ENCODE data around the gene CAP2. TPM values are rescaled to one million over a fixed set of nuclear protein-coding genes. Genes with fewer than 3 reads are reported as not detected.

The CAP2 gene
- total RNA-seq, 1 donor from 2014 or later = not detected

GRCh38 chr6:17497535-17498095 lies 104.2 kb downstream of the CAP2 start:
- intact Hi-C loops (cut with micrococcal nuclease) = no loop called here

GRCh38 chr6:17501442-17501841 lies 108.0 kb downstream of the CAP2 start:
- H3K27ac Mint-ChIP-seq = no peak overlapping the region
- peaks cover 3% of the 10 kb centered on the region for H3K27me3 Mint-ChIP-seq
- H3K36me3 Mint-ChIP-seq (ENCODE audit: low read depth) = no peaks in the 10 kb centered on the region
- H3K4me1 Mint-ChIP-seq = no peaks in the 10 kb centered on the region
- intact Hi-C loops (cut with micrococcal nuclease) = no loop called here
- H3K9me3 Mint-ChIP-seq = no peaks in the 10 kb centered on the region
- no peak overlapping the region for H3K4me3 Mint-ChIP-seq
- DNase-seq = no peak

More at GRCh38 chr6:17497535-17498095, 104.2 kb downstream of the CAP2 start:
- no peaks in the 10 kb centered on the region for H3K36me3 Mint-ChIP-seq (ENCODE audit: low read depth)
- DNase-seq = no peak
- H3K27me3 Mint-ChIP-seq = peaks cover 6% of the 10 kb centered on the region
- no peaks in the 10 kb centered on the region for H3K9me3 Mint-ChIP-seq
- H3K4me1 Mint-ChIP-seq = no peaks in the 10 kb centered on the region
- no peak overlapping the region for H3K4me3 Mint-ChIP-seq
- H3K27ac Mint-ChIP-seq = no peak overlapping the region

- Mint-ChIP-seq H3K4me3 (no peak overlapping the region), H3K27me3 (peaks cover 3% of the 10 kb centered on the region), H3K27ac (no peak overlapping the region), H3K4me1 (no peaks in the 10 kb centered on the region), H3K36me3 (ENCODE audit: low read depth) (no peaks in the 10 kb centered on the region), H3K9me3 (no peaks in the 10 kb centered on the region)
- DNase-seq = no peak
- intact Hi-C loops (cut with micrococcal nuclease) = no loop called here
Measured at GRCh38 chr6:17501982-17502704, 108.7 kb downstream of the CAP2 start.

- DNase-seq = no peak
- Mint-ChIP-seq H3K4me1 (no peaks in the 10 kb centered on the region), H3K27ac (no peak overlapping the region), H3K27me3 (no peaks in the 10 kb centered on the region), H3K9me3 (no peaks in the 10 kb centered on the region), H3K4me3 (no peak overlapping the region), H3K36me3 (ENCODE audit: low read depth) (no peaks in the 10 kb centered on the region)
- intact Hi-C loops (cut with micrococcal nuclease) = no loop called here
Measured at GRCh38 chr6:17503051-17503450, 109.7 kb downstream of the CAP2 start.

GRCh38 chr6:17504005-17504404 lies 110.6 kb downstream of the CAP2 start:
- DNase-seq = no peak
- H3K27me3 Mint-ChIP-seq = no peaks in the 10 kb centered on the region
- no peak overlapping the region for H3K4me3 Mint-ChIP-seq
- intact Hi-C loops (cut with micrococcal nuclease) = no loop called here
- H3K27ac Mint-ChIP-seq = no peak overlapping the region
- no peaks in the 10 kb centered on the region for H3K9me3 Mint-ChIP-seq
- no peaks in the 10 kb centered on the region for H3K4me1 Mint-ChIP-seq
- no peaks in the 10 kb centered on the region for H3K36me3 Mint-ChIP-seq (ENCODE audit: low read depth)

GRCh38 chr6:17505062-17505476 lies 111.7 kb downstream of the CAP2 start:
- no peaks in the 10 kb centered on the region for H3K27me3 Mint-ChIP-seq
- H3K9me3 Mint-ChIP-seq = no peaks in the 10 kb centered on the region
- H3K27ac Mint-ChIP-seq = no peak overlapping the region
- intact Hi-C loops (cut with micrococcal nuclease) = no loop called here
- H3K36me3 Mint-ChIP-seq (ENCODE audit: low read depth) = no peaks in the 10 kb centered on the region
- no peaks in the 10 kb centered on the region for H3K4me1 Mint-ChIP-seq
- no peak for DNase-seq
- H3K4me3 Mint-ChIP-seq = no peak overlapping the region

GRCh38 chr6:17505767-17506280 lies 112.4 kb downstream of the CAP2 start:
- H3K36me3 Mint-ChIP-seq (ENCODE audit: low read depth) = no peaks in the 10 kb centered on the region

GRCh38 chr6:17506531-17506930 lies 113.1 kb downstream of the CAP2 start:
- DNase-seq = no peak
- no peak overlapping the region for H3K27ac Mint-ChIP-seq
- no peaks in the 10 kb centered on the region for H3K36me3 Mint-ChIP-seq (ENCODE audit: low read depth)
- no peak overlapping the region for H3K4me3 Mint-ChIP-seq
- intact Hi-C loops (cut with micrococcal nuclease) = no loop called here
- no peaks in the 10 kb centered on the region for H3K4me1 Mint-ChIP-seq
- no peaks in the 10 kb centered on the region for H3K9me3 Mint-ChIP-seq
- H3K27me3 Mint-ChIP-seq = no peaks in the 10 kb centered on the region

More at GRCh38 chr6:17505767-17506280, 112.4 kb downstream of the CAP2 start:
- no peaks in the 10 kb centered on the region for H3K27me3 Mint-ChIP-seq
- no peak for DNase-seq
- no peaks in the 10 kb centered on the region for H3K4me1 Mint-ChIP-seq
- intact Hi-C loops (cut with micrococcal nuclease) = no loop called here
- H3K9me3 Mint-ChIP-seq = no peaks in the 10 kb centered on the region
- no peak overlapping the region for H3K4me3 Mint-ChIP-seq
- no peak overlapping the region for H3K27ac Mint-ChIP-seq

- DNase-seq = no peak
- intact Hi-C loops (cut with micrococcal nuclease) = no loop called here
- Mint-ChIP-seq H3K4me1 (no peaks in the 10 kb centered on the region), H3K27me3 (no peaks in the 10 kb centered on the region), H3K9me3 (no peaks in the 10 kb centered on the region), H3K4me3 (no peak overlapping the region), H3K36me3 (ENCODE audit: low read depth) (no peaks in the 10 kb centered on the region), H3K27ac (no peak overlapping the region)
Measured at GRCh38 chr6:17506962-17507361, 113.6 kb downstream of the CAP2 start.

GRCh38 chr6:17511084-17511483 lies 117.7 kb downstream of the CAP2 start:
- intact Hi-C loops (cut with micrococcal nuclease) = no loop called here
- no peak overlapping the region for H3K4me3 Mint-ChIP-seq
- no peaks in the 10 kb centered on the region for H3K36me3 Mint-ChIP-seq (ENCODE audit: low read depth)
- H3K9me3 Mint-ChIP-seq = no peaks in the 10 kb centered on the region
- no peak for DNase-seq
- no peaks in the 10 kb centered on the region for H3K4me1 Mint-ChIP-seq
- H3K27ac Mint-ChIP-seq = no peak overlapping the region
- peaks cover 3% of the 10 kb centered on the region for H3K27me3 Mint-ChIP-seq

- Mint-ChIP-seq H3K4me1 (no peaks in the 10 kb centered on the region), H3K9me3 (no peaks in the 10 kb centered on the region), H3K4me3 (no peak overlapping the region), H3K27me3 (peaks cover 3% of the 10 kb centered on the region), H3K36me3 (ENCODE audit: low read depth) (no peaks in the 10 kb centered on the region), H3K27ac (no peak overlapping the region)
- DNase-seq = no peak
- intact Hi-C loops (cut with micrococcal nuclease) = no loop called here
Measured at GRCh38 chr6:17511580-17511979, 118.2 kb downstream of the CAP2 start.

GRCh38 chr6:17519120-17519519 lies 125.7 kb downstream of the CAP2 start:
- intact Hi-C loops (cut with micrococcal nuclease) = no loop called here
- Mint-ChIP-seq H3K4me3 (no peak overlapping the region), H3K4me1 (no peaks in the 10 kb centered on the region), H3K36me3 (ENCODE audit: low read depth) (no peaks in the 10 kb centered on the region), H3K9me3 (no peaks in the 10 kb centered on the region), H3K27ac (no peak overlapping the region), H3K27me3 (no peaks in the 10 kb centered on the region)
- DNase-seq = no peak

GRCh38 chr6:17525637-17526036 lies 132.2 kb downstream of the CAP2 start:
- H3K27ac Mint-ChIP-seq = no peak overlapping the region
- H3K36me3 Mint-ChIP-seq (ENCODE audit: low read depth) = no peaks in the 10 kb centered on the region
- no peak for DNase-seq
- no peaks in the 10 kb centered on the region for H3K4me1 Mint-ChIP-seq
- intact Hi-C loops (cut with micrococcal nuclease) = no loop called here
- peaks cover 2% of the 10 kb centered on the region for H3K27me3 Mint-ChIP-seq
- H3K4me3 Mint-ChIP-seq = no peak overlapping the region
- no peaks in the 10 kb centered on the region for H3K9me3 Mint-ChIP-seq

GRCh38 chr6:17527076-17527475 lies 133.7 kb downstream of the CAP2 start:
- no peak for DNase-seq
- H3K27ac Mint-ChIP-seq = no peak overlapping the region
- no peaks in the 10 kb centered on the region for H3K36me3 Mint-ChIP-seq (ENCODE audit: low read depth)
- H3K4me3 Mint-ChIP-seq = no peak overlapping the region
- no peaks in the 10 kb centered on the region for H3K4me1 Mint-ChIP-seq
- intact Hi-C loops (cut with micrococcal nuclease) = no loop called here
- H3K27me3 Mint-ChIP-seq = peaks cover 9% of the 10 kb centered on the region
- H3K9me3 Mint-ChIP-seq = no peaks in the 10 kb centered on the region
